Measurements from ENCODE around the gene ENTHD1. TPM values are rescaled to one million over a fixed set of nuclear protein-coding genes. Genes with fewer than 3 reads are reported as not detected.

The ENTHD1 gene
- total and polyA plus RNA-seq, 2 of the 4 experiments (the other 2 are of a cell fraction): not detected

GRCh38 chr22:39731481-39731880 is 162.1 kb downstream of the ENTHD1 start:
- 63% methylated on average over 1 of the region's 5 CpGs; no CpG with 5 or more reads in 1 of the 2 experiments for WGBS, 2 experiments (ENCODE audit: extremely low coverage in 2 of 2, insufficient read length in 1 of 2)
- Histone ChIP-seq H4K91ac (ENCODE audit: insufficient read depth, low read depth, low read length) (no peak overlapping the region), H4K5ac (ENCODE audit: low read depth, low read length) (no peak overlapping the region), H2AK9ac (replicated peaks; ENCODE audit: low read depth, low read length, poor library complexity) (no peak overlapping the region), H3K23ac (ENCODE audit: low read depth, low read length) (no peak overlapping the region), H2AFZ (replicated peaks; ENCODE audit: low read length, poor library complexity) (no peak overlapping the region), H3K27ac (ENCODE audit: insufficient read depth, low read length) (no peak overlapping the region), H3K27me3 (ENCODE audit: control insufficient read depth, insufficient read depth, low read length) (peaks cover 43% of the 10 kb centered on the region), H4K20me1 (ENCODE audit: insufficient read depth, low read length) (no peaks in the 10 kb centered on the region), H3K36me3 (ENCODE audit: control insufficient read depth, insufficient read depth, low read length) (no peaks in the 10 kb centered on the region), H3K9ac (ENCODE audit: low read depth, low read length) (no peak overlapping the region), H3K9me3 (ENCODE audit: control insufficient read depth, insufficient read depth, low read length) (no peaks in the 10 kb centered on the region), H2BK5ac (ENCODE audit: low read depth, low read length, poor library complexity, severe bottlenecking) (no peak overlapping the region), H3K56ac (ENCODE audit: extremely low read depth, insufficient read depth, low read length) (no peak overlapping the region), H3K4me1 (ENCODE audit: control insufficient read depth, insufficient read depth, low read length) (no peaks in the 10 kb centered on the region), H3K14ac (replicated peaks; ENCODE audit: low read depth, low read length) (no peak overlapping the region), H3K4me2 (ENCODE audit: low read depth, low read length) (no peak overlapping the region), H2AK5ac (ENCODE audit: low read depth, low read length) (no peak overlapping the region), H4K8ac (ENCODE audit: low read depth in 2 of 2, low read length in 2 of 2) (no peak overlapping the region), H3K4me3 (ENCODE audit: insufficient read depth, low read depth, low read length) (no peak overlapping the region), H3K9me1 (ENCODE audit: insufficient read depth, low read length) (no peaks in the 10 kb centered on the region), H2BK120ac (ENCODE audit: low read depth, low read length) (no peak overlapping the region), H3K79me1 (ENCODE audit: low read depth in 1 of 2, low read length in 2 of 2) (no peaks in the 10 kb centered on the region), H2BK20ac (ENCODE audit: low read depth, low read length) (no peak overlapping the region), H3K18ac (ENCODE audit: low read depth, low read length) (no peak overlapping the region), H2BK15ac (ENCODE audit: low read depth, low read length) (no peak overlapping the region), H3K4ac (ENCODE audit: low read depth, low read length) (no peak overlapping the region)
- ATAC-seq (ENCODE audit: low read depth): no peak
- no peak for TF ChIP-seq BHLHE40 (IDR thresholded peaks at IDR 0.05; ENCODE audit: low read depth, low read length)
- no peak for TF ChIP-seq NFE2L2 (IDR thresholded peaks at IDR 0.05; ENCODE audit: low read depth, low read length)
- no peak for TF ChIP-seq MXI1 (IDR thresholded peaks at IDR 0.05; ENCODE audit: borderline replicate concordance, low read depth, low read length)
- TF ChIP-seq CEBPB (IDR thresholded peaks at IDR 0.05; ENCODE audit: low read depth, low read length): no peak
- no peak for TF ChIP-seq CHD1 (IDR thresholded peaks at IDR 0.05; ENCODE audit: low read depth, low read length)
- no peak for TF ChIP-seq RCOR1 (IDR thresholded peaks at IDR 0.05; ENCODE audit: insufficient replicate concordance, low read length)
- TF ChIP-seq MAFK (IDR thresholded peaks at IDR 0.05; ENCODE audit: low read depth, low read length): no peak
- TF ChIP-seq RFX5 (IDR thresholded peaks at IDR 0.05; ENCODE audit: low read depth, low read length): no peak
- TF ChIP-seq CTCF (conservative IDR thresholded peaks at IDR 0.05; ENCODE audit: low read depth, low read length): no peak
- TF ChIP-seq USF2 (IDR thresholded peaks at IDR 0.05; ENCODE audit: low read depth, low read length): no peak
- TF ChIP-seq SMC3 (IDR thresholded peaks at IDR 0.05; ENCODE audit: low read depth, low read length): no peak
- no peak for TF ChIP-seq MAZ (IDR thresholded peaks at IDR 0.05; ENCODE audit: borderline replicate concordance, low read depth, low read length)
- TF ChIP-seq ELK1 (IDR thresholded peaks at IDR 0.05; ENCODE audit: borderline replicate concordance, low read depth, low read length): no peak
- TF ChIP-seq RAD21 (IDR thresholded peaks at IDR 0.05; ENCODE audit: low read length): no peak
- no peak for TF ChIP-seq FOS (IDR thresholded peaks at IDR 0.05; ENCODE audit: low read depth, low read length)
- no peak for TF ChIP-seq POLR2A (IDR thresholded peaks at IDR 0.05; ENCODE audit: low read depth, low read length)
- DNase-seq: no peak
- ChIA-PET POLR2A (ENCODE audit: unreplicated experiment) (no interaction called here), CTCF (no interaction called here)
- dilution Hi-C loops (cut with HindIII; ENCODE audit: low sequenced_read_pairs, unreplicated experiment) (no loop called here), intact Hi-C loops (cut with micrococcal nuclease) (no loop called here), in situ Hi-C loops (cut with MboI; ENCODE audit: low sequenced_read_pairs) (no loop called here)
- no TSS peak for BruUV-seq (replicated peaks)
